NAMALWA (cell line): ENCODE measurements around the gene RNF31.
"Not testable (repeated sequence)": the region's sequence is repeated elsewhere in the genome, so short reads cannot be mapped to it uniquely, and the experiment has no call there.

Experiments
- DNase-seq: peaks from one replicate; pipeline ENCODE4 v3.0.0-alpha.2; 2015; ENCODE audit warnings: low spot score

RNF31 gene

DNA sequence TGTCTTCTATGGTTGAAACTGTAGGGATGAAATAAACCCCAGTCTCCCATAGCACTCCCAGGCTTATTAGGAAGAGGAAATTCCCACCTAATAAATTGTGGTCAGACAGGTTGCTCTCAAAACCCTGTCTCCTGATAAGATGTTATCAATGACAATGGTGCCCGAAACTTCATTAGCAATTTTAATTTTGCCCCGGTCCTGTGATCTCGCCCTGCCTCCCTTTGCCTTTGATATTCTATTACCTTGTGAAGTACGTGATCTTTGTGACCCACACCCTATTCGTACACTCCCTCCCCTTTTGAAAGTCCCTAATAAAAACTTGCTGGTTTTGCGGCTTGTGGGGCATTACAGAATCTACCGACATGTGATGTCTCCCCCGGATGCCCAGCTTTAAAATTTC lies 55.2 kb downstream of the RNF31 start:
- not testable (repeated sequence) for DNase-seq

DNA sequence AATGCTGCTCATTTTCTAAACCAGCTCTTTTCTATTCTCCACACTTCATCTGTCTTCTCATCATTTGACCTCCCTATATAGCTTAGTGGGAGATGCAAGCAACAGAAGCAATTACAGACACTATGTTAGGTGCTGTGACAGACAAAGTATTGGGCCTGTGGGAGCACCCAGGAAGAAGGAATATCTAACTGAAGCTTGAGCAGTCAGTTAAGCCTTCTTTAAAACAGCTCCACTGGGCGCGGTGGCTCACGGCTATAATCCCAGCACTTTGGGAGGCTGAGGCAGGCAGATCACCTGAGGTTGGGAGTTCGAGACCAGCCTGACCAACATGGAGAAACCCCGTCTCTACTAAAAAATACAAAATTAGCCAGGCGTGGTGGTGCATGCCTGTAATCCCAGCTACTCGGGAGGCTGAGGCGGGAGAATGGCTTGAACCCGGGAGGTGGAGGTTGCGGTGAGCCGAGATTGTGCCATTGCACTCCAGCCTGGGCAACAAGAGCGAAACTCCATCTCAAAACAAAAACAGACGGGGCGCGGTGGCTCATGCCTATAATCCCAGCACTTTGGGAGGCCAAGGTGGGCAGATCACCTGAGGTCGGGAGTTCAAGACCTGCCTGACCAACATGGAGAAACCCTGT lies 56.1 kb downstream of the RNF31 start:
- not testable (repeated sequence) for DNase-seq

DNA sequence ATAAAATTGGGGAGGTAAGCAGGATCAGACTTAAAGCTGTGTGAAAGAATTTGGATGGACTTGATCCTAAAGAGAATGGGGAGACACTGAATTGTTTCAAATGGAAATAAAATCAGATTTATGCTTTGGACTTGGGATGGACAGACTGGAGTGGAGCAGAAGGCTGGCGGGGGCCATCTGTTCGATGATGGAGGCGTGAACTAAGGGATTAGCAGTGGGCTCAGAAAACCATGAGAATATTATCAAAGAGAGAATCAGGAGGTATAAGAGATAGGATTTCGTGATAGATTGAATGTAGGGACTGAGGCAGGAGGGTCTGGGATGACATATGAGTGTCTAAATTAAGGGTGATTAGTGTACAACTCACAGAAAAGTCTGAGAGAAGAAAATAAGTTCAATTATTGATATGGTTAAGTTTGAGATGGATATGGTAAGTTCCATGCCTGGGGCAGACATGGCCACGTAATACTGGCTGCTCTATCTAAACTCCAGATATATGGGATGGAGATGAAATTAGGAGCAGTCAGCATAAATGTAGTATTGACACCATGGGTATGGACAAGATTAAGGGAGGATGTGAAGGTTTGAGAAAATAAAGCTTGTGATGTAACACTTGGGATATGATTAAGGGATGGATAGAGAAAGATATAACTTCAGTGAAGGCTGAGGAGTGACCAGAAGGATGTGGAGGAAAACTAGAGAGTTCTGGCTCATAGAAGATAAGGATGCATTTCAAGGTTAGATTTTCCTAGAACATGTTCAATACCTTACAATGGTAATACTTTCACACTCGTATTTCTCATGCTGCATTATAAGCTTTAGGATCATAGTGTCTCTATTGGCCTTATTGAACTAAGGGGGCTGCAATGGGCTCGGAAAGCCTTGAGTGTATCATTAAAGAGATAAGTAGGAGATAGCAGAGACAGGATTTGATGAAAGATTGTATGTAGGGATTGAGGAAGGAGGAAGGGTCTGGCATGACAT lies 57.2 kb downstream of the RNF31 start:
- DNase-seq, result peak; percentile 2

DNA sequence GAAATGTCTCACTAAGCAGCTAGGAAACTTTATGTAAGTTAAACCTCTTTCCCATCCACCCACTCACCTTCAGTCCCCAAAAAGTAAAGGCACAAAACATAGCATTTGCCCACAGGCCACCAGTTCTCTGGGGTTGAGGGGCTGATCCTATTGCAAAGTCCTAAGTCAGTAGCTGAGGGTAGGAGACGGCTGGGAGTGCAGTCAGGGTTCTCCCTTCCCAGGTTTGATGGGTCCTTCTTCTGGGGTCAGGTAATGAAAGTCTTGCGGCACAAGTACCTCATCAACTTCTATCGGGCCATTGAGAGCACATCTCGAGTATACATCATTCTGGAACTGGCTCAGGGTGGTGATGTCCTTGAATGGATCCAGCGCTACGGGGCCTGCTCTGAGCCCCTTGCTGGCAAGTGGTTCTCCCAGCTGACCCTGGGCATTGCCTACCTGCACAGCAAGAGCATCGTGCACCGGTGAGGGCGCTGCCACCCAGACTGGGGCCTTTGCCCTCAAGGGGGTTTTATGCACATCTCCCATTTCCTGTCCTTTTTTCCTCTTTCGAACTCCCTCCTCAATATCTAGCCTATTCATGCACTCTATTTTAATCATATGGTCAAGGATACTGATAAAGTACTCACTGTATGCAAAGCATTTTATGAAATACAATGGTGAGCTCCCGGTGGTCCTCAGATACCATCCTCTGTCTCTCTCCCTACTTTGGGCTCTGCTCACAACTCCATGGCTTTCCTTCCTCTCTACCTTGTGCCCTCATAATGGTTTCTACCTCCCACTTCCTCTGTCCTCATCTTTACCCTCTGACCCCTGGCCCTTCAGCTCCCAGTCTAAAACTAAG lies 59.2 kb downstream of the RNF31 start:
- peak; percentile 3 for DNase-seq

DNA sequence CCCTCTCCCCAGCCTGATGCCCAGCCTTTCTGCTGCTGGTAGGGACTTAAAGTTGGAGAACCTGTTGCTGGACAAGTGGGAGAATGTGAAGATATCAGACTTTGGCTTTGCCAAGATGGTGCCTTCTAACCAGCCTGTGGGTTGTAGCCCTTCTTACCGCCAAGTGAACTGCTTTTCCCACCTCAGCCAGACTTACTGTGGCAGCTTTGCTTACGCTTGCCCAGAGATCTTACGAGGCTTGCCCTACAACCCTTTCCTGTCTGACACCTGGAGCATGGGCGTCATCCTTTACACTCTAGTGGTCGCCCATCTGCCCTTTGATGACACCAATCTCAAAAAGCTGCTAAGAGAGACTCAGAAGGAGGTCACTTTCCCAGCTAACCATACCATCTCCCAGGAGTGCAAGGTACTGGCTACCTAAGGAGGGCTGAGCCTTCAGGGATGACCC lies 59.8 kb downstream of the RNF31 start:
- DNase-seq, result peak; percentile 38

DNA sequence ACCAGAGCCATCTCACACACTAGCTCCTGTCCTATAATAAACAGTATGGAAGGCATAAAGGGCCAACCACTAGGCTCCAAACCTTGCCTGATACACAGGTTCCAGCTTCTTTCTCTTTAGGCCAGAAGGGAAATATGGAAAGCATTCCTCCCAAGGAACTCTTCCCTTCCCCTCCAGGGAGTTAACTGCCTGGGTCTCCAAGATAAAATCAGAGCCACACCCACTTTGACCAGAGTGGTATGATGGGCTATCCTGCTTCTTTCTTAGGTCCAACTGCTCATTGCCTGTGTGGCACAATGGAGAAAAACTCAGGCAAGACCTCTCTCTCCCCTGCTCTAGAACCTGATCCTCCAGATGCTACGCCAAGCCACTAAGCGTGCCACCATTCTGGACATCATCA lies 60.3 kb downstream of the RNF31 start:
- no peak for DNase-seq
